Stimulated activated CD4-positive, alpha-beta T cell treated with anti-CD3 and anti-CD28 coated beads, Interleukin-4, amount 100 ng/mL, for 24 hours (primary cell): ENCODE data around the gene C2.
"Not testable (repeated sequence)": the region's sequence is repeated elsewhere in the genome, so short reads cannot be mapped to it uniquely, and the experiment has no call there.

Experiments
- DNase-seq: peaks from one replicate; pipeline ENCODE4 v3.0.0-alpha.2; 2020

Gene C2

DNA sequence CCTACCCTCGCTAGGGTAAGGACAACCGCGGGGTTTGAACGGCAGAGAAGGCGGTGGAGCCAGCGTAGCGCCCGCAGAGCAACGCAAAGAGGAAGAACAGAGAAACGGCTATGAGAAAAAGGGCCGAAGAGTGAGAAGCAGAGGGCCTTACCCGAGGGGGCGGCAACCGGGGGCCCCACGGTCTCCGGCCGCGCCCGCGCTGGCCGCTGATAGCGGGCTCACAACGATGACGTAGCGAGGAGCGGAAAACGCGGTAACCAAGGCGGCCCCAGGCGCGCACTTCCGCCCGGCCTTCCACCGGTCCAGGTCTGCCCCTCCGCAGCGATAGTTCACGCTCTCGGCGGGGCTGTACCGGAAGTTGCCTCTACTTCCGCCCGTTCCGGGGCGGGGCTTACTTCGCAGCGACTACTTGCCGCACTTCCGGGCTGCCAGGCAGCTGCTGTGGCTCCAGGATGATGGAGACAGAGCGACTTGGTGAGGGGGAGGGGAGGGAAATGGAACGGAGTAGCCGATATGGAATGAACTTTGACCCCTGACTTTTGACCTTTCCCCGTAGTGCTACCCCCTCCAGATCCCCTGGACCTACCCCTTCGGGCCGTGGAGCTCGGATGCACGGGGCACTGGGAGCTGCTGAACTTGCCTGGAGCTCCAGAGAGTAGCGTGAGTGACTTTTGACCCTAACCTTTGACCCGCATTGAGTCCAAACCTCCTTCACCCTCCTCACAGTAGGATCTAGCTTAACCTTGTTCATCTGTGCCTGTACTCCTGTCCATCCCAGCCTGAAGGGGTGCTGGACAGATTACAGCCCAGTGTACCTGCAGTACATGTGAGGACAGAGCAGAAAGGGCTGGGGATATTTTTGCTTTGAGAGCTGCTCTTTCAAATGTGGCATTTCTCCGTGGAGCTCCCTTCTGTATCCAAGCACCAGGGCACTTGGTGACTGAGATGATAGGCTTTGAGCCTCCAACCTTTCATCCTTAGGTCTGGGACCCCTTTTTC, 31.5 kb downstream of the C2 start, which contains the start of the genes NELFE and SKIC2:
TSS of gene NELFE (minus strand) at position 231 of the 999 bp plus-strand sequence. CDS start 525 bp downstream, outside the sequence.
TSS of gene SKIC2 (plus strand) at position 435 of the 999 bp plus-strand sequence. CDS start at position 453, 18 bp downstream.
- DNase-seq: peak; percentile 98

DNA sequence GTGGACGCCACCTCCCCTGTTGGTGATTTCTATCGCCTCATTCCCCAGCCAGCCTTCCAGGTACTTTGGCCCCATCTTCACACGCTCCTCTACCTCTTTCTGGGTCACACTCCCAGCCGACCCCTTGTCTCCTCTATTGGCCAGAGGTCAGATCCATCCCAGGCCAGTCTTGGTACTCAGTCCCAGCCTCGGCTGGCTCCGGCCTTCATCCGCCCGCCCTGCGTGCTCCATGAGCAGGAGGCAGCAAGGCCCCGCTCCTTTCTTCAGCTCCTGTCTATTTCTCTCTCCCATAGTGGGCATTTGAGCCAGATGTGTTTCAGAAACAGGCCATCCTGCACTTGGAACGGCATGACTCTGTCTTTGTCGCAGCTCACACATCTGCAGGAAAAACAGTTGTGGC, 34.1 kb downstream of the C2 start:
- no peak for DNase-seq

DNA sequence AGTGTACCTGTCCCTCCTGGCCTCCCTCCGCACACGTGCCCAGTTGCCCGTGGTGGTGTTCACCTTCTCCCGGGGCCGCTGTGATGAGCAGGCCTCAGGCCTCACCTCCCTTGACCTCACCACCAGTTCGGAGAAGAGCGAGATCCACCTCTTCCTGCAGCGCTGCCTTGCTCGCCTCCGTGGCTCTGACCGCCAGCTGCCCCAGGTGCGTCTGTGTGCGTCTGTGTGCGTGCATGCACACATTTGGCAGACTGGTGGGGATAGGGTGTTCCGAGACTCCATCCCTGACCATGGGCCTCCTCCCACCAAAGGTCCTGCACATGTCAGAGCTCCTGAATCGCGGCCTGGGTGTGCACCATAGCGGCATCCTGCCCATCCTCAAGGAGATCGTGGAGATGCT, 36.4 kb downstream of the C2 start:
- no peak for DNase-seq

DNA sequence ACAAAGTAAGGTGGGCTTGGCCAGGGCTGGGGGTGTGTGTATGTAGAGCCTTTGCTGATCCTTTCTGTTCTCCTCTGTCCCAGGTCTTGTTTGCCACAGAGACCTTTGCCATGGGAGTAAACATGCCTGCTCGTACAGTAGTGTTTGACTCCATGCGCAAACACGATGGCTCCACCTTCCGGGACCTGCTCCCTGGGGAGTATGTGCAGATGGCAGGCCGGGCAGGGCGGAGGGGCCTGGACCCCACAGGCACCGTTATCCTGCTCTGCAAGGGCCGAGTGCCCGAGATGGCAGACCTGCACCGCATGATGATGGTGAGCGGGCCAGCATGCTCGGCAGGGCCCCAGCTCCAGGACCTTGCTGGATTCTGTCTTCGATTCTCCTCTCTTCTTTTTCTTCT, 38.2 kb downstream of the C2 start:
- no peak for DNase-seq

DNA sequence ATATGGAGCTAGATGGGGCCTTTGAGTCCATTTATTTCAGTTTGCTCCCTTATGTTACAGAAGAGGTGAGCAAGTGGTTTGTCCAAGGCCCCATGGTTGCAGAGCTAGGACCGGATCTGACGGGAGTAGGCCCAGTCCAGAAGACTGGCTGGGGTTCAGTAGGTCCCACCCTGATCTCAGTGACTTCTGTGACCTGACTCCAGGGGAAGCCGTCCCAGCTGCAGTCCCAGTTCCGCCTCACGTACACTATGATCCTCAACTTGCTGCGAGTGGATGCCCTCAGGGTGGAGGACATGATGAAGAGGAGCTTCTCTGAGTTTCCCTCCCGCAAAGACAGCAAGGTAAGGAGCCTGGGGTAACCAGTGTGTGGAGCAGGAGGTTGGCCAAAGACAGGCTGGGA, 39.0 kb downstream of the C2 start:
- no peak for DNase-seq

DNA sequence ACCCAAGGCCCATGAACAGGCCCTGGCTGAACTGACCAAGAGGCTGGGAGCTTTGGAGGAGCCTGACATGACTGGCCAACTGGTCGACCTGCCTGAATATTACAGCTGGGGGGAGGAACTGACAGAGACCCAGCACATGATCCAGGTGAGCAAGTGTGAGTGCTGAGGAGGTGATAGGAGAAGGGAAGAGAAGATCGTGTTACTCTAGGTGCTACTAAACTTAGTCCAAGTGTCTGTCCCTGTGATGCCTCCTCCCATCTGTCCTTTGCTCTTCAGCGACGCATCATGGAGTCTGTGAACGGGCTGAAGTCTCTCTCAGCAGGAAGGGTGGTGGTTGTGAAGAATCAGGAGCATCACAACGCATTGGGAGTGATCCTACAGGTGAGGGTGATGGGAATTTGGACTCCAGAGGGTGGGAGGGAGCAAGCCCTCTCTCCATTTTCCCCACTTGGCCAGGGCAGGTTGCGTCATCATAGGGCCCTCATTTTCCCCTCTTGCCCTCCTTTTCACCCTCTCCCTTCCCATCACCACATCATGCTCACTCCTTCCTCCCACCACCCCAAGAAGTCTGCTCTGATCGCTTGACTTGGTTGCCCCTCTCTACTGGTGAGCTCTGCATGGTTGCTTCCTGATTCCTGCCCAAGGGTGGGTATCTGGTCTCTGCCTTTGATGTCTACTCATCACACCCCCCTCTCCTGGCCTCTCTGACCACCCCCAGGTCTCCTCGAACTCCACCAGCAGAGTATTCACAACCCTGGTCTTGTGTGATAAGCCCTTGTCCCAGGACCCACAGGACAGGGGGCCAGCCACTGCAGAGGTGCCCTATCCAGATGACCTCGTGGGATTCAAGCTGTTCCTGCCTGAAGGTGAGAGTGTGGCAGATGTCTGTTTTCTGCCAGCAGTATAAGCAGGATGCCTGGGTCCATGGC, 39.7 kb downstream of the C2 start:
- no peak for DNase-seq

DNA sequence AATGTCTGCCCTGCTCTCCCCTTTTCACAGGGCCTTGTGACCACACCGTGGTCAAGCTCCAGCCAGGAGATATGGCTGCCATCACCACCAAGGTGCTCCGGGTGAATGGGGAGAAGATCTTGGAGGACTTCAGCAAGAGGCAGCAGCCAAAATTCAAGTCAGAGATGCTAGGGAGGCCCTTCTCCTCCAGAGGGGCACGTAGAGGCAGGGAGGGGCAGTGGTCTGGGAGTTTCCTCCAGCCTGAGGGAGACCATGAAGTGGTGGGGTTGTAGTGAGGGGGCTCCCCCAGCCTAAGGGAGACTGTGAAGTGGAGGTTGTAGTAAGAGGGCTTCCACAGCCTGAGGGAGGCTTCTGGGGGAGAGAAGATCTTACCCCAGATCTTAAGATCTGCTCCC, 40.4 kb downstream of the C2 start:
- no peak for DNase-seq

DNA sequence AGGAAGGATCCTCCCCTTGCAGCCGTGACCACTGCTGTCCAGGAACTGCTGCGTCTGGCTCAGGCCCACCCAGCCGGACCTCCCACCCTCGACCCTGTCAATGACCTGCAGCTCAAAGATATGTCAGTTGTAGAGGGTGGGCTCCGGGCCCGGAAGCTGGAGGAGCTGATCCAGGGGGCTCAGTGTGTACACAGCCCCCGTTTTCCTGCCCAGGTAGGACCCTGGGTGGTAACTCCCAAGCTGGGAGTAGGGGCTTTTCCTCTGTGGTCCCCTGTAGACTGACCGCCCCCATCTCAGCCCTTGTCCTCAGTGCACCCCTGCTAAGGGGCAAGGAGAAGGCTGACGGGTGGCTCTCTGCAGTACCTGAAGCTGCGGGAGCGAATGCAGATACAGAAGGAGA, 40.8 kb downstream of the C2 start:
- DNase-seq: no peak

DNA sequence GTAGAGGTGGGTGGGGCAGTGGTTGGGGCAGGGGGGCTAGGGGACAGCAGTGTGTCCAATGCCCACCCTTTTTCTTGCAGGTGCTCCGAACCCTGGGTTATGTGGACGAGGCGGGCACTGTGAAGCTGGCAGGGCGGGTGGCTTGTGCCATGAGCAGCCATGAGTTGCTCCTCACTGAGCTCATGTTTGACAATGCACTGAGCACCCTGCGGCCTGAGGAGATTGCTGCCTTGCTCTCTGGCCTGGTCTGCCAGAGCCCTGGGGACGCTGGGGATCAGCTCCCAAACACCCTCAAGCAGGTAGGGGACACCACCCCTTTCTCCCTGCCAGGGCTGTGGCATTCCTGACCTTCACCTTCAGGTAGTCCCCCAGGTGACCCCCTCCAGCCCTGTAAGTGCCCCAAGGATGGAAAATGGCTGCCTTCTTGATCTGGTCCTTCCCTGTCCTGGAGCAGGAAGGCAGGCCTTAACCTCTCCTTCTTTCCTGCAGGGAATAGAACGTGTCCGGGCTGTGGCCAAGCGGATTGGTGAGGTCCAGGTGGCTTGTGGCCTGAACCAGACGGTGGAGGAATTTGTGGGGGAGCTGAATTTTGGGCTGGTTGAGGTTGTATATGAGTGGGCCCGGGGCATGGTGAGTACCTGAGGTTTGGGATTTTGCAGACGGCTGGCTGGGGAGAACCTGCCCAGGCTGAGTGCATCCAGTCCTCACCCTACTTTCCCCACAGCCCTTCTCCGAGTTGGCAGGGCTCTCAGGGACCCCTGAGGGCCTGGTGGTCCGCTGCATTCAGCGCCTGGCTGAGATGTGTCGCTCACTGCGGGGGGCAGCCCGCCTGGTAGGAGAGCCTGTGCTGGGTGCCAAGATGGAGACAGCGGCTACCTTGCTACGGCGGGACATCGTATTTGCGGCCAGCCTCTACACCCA, 41.5 kb downstream of the C2 start:
- DNase-seq: no peak

DNA sequence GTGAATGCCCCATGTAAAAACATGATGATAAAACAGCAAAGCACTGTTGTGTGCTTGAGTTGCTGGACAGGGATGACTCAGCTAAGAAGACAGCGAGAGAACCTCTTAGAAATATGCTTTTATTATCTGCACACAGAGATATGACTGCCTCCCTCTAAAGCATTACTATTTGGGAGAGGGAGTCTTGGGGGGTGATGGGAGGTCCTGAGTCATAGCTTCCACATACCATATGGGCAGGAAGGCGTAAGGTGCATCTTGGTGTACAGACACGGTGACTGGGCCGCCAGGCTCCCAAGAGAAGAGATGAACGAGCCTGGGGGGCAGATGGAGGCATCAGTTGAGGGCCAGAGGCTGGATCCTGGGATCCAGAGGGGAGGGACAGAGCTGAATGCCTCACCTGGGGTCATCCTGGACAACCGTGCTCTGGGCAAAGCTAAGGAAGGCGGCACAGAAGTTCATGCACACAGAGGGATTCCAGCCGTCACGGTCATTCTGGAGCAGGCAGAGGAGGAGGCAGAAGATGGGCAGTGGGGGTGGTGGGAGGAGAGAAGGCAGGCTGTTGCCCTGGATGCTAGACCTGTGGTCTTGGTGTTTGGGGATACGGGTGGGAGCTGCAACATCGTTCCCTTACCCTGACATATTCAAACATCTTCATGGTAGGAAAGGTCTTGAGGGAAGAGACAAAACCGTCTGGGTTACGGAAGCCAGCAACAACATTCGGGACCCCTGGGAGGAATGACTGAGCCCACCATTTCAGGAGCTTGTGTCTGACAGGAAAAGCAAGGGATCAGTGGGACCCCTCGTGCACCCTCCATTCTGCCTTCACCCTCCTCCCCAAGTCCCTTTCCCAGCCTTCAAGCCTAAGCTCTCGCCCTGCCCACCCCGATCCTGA, 42.4 kb downstream of the C2 start:
- no peak for DNase-seq

DNA sequence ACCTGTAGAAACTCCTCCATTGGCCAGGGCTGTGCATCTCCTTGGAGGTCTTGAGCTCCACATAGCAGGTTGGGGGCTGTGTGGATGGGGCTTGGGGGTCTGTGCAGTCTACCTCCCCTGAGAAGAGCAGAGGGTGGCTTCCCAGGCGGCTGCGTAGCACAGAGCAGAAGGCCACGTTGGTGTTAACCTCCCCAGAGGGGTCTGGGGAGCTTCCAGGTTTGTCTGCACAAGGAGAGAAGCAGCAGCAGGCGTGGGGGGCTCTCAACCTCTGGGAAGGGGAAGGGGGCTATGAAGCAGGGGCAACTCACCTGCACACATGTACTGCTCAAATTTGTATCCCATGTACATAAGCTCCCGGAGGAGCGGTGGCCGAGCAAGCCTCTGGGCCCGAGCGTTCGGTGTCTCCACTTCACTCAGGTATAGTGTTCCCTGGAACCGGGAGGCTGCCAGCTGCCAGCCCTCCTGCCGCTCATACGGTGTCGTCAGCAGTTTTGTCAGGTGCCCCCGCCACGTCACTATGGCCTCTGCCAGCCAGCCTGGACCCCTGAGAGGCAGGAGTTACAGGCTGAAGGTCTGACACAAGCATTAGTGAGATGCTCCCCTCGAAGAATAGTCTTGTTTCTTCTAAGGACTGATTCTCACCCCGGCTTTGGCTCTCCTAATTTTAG, 43.2 kb downstream of the C2 start:
- DNase-seq: no peak

DNA sequence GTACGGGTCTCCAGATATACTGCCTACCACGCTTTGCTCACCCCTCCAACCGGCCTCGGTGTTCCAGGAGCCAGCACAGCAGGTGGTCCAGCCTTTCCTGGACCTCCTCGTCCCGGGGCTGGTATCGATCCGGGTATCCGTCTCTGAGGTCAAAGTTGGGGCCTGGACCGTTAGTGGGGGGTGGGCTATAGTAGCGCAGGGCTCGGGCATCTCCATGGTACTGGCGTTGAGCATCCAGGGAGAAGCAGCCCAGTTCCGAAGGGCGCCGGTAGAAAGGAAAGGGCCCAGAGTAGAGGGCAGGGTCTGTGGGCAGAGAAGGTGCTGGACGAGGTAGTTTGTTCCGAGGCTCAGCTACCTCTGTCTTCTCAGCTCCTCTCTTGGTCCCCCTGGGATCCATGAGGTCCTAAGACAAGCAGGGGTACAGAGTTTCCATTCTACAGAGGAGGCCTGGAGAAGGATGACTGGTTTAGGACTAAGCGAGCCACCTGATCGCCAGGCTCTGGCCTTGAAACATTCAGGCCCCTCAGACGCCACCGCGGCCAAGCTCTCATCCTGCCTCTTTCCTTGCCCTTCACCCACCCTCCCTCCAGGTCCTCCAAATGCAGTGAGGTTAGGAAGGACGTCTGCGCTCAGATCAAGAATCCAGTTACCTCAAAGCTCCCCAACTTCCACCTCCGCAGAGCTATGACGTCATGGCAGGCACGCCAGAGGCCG, 43.9 kb downstream of the C2 start:
- no peak for DNase-seq

DNA sequence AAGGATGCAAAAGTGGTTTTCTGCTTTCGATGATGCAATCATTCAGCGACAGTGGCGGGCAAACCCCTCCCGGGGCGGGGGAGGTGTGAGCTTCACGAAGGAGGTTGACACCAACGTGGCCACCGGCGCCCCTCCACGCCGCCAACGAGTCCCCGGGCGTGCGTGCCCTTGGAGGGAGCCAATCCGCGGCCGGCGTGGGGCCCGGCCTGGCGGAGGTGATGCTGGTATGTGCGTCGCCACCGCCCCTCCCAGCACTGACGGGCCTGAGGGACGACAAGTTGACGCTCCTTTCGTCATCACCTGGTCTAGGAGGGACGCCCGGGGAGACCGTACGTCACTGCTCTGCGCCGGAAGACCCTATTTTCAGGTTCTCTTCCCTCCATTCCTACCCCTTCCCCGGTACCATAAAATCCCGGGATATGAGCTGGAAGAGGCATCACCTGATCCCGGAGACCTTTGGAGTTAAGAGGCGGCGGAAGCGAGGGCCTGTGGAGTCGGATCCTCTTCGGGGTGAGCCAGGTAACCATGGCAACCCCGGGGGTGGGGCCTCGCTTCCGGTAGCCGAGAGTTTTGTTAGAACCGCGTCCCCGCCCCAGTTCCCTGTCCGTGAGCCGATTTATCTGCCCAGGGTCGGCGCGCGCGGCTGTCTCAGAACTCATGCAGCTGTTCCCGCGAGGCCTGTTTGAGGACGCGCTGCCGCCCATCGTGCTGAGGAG, 44.6 kb downstream of the C2 start, which contains the start of gene DXO:
TSS of gene DXO (minus strand) at position 146 of the 716 bp plus-strand sequence. CDS start 463 bp downstream, outside the sequence.
- DNase-seq: peak; percentile 98

DNA sequence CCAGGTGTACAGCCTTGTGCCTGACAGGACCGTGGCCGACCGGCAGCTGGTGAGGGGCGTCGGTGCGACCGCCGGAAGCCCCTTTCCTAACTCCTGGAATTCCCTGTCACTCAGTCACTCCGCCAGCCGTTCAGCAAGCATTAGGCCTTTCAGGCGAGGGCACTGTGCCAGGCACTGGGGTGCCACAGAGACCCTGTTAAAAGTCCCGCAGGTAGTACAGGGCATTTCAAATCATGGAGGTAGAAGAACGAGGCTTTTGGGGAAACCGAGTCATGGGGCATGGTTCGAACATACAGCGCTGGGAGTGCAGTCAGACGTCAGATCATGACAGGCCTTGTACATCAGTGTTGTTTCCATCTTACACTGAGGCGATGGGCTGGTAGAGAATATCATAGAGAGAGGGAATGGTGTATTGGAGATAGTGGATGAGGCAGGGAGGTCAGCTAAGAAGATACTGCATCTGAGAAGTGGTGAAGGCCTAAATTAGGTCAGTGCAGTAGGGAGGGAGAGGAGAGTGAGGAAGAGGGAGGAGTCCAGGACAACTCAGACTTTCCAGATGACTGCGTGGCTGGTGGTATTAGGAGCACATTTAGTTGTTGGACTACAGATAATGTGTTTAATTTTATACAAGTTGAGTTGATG, 45.3 kb downstream of the C2 start:
- no peak for DNase-seq

DNA sequence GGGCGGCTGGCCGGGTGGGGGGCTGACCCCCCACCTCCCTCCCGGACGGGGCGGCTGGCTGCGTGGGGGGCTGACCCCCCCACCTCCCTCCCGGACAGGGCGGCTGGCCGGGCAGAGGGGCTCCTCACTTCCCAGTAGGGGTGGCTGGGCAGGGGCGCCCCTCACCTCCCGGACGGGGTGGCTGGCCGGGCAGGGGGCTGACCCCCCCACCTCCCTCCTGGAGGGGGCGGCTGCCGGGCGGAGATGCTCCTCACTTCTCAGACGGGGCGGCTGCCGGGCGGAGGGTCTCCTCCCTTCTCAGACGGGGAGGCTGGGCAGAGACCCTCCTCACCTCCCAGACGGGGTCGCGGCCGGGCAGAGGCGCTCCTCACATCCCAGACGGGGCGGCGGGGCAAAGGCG, 48.5 kb downstream of the C2 start:
- not testable (repeated sequence) for DNase-seq

DNA sequence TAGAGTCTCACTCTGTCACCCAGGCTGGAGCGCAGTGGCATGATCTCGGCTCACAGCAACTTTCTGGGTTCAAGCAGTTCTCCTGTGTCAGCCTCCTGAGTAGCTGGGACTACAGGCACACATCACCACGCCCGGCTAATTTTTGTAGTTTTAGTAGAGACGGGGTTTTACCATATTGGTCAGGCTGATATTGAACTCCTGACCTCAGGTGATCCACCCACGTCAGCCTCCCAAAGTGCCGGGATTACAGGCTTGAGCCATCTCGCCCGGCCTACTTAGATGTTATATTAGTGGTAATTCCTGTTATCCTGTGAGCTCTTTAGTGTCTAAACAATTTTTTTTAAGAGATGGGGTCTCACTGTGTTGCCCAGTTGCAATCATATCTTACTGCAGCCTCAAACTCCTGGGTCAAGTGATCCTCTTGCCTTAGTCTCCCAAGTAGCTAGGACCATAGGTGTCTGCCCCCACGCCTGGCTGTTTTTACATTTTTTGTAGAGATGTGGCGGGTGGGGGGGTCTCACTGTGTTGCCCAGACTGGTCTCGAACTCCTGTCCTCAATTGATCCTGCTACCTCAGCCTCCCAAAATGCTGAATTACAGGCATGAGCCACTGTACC, 50.4 kb downstream of the C2 start:
- no peak for DNase-seq

DNA sequence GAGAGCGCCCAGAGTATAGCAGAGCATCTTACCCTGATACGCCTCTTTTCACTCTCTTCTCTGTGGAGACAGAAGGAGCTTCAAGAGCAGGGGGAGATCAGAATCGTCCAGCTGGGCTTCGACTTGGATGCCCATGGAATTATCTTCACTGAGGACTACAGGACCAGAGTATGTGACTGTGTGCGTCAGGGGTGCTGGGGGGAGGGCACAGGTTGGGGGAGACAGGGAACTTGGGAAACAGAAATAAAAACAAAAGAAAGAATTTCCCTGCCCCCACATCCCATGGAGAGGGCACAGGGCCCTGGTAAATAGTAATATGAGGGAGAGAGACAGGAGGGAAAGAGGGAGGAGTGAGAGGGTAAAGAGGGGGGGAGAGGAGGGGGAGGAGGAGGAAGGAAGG, 51.3 kb downstream of the C2 start:
- DNase-seq: no peak
